Dermis microvascular lymphatic vessel endothelial cell (primary cell): ENCODE measurements around the gene TXK. TPM values are rescaled to one million over a fixed set of nuclear protein-coding genes. Genes with fewer than 3 reads are reported as not detected.

Source experiments
- DNase-seq, 2 donors: peaks; one replicate each; pipeline versions ENCODE4 v3.0.0 to v3.0.0-alpha.2; 2010; ENCODE audit warnings: low read depth in 2 of 2
- total RNA-seq: library from RNA; depleted of rRNA; stranded (reverse); fragments of >200 nt; gene quantifications from 2 replicates; pipeline ENCODE4 v1.2.1, GENCODE V29; 2014

The TXK gene
- total RNA-seq, 1 donor from 2014 or later, result under 0.01 TPM

- no peak for DNase-seq
These were observed 3.8 kb upstream of the TXK start for GRCh38 chr4:48137846-48138245.

GRCh38 chr4:48133669-48134068 lies 381 bp downstream of the TXK start:
- peak in 1 of 2 donors; percentile 53 for DNase-seq

- DNase-seq, result no peak
These were observed 2.3 kb downstream of the TXK start for GRCh38 chr4:48131736-48132135.

GRCh38 chr4:48130100-48130499 lies 4.0 kb downstream of the TXK start:
- no peak for DNase-seq

GRCh38 chr4:48129307-48130014 lies 4.6 kb downstream of the TXK start:
- DNase-seq, result no peak

GRCh38 chr4:48127682-48128404 lies 6.2 kb downstream of the TXK start:
- peak; percentile 85 to 93 for DNase-seq

- no peak for DNase-seq
These were observed 6.8 kb downstream of the TXK start for GRCh38 chr4:48127231-48127630.

- DNase-seq, result no peak
These were observed 7.4 kb downstream of the TXK start for GRCh38 chr4:48126621-48127020.

- no peak for DNase-seq
These were observed 9.2 kb downstream of the TXK start for GRCh38 chr4:48124870-48125269.

- DNase-seq, result no peak
These were observed 11.3 kb downstream of the TXK start for GRCh38 chr4:48122756-48123155.

- no peak for DNase-seq
These were observed 12.9 kb downstream of the TXK start for GRCh38 chr4:48121180-48121579.

- DNase-seq, result no peak
These were observed 13.9 kb downstream of the TXK start for GRCh38 chr4:48120132-48120531.

- DNase-seq, result no peak
These were observed 14.4 kb downstream of the TXK start for GRCh38 chr4:48119646-48120045.

- peak in 1 of 2 donors; percentile 37 for DNase-seq
These were observed 16.0 kb downstream of the TXK start for GRCh38 chr4:48118081-48118480.

GRCh38 chr4:48116582-48116981 lies 17.5 kb downstream of the TXK start:
- no peak for DNase-seq

GRCh38 chr4:48114412-48114811 lies 19.6 kb downstream of the TXK start:
- no peak for DNase-seq

GRCh38 chr4:48112017-48112667 lies 21.9 kb downstream of the TXK start:
- no peak for DNase-seq

GRCh38 chr4:48110452-48110978 lies 23.5 kb downstream of the TXK start:
- no peak for DNase-seq

GRCh38 chr4:48109413-48110263 lies 24.4 kb downstream of the TXK start:
- peak; percentile 11 to 55 for DNase-seq

GRCh38 chr4:48108309-48109073 lies 25.6 kb downstream of the TXK start:
- DNase-seq, result no peak

- DNase-seq, result no peak
These were observed 28.8 kb downstream of the TXK start for GRCh38 chr4:48105230-48105629.
